Medulla oblongata (tissue), 1 donor: ENCODE data around the gene TIGIT.
"Not testable (repeated sequence)": the region's sequence is repeated elsewhere in the genome, so short reads cannot be mapped to it uniquely, and the experiment has no call there.

Experiments used
- DNase-seq: peaks from one replicate; pipeline ENCODE4 v3.0.0-alpha.2; 2015; ENCODE audit errors: extremely low spot score

The TIGIT gene

DNA sequence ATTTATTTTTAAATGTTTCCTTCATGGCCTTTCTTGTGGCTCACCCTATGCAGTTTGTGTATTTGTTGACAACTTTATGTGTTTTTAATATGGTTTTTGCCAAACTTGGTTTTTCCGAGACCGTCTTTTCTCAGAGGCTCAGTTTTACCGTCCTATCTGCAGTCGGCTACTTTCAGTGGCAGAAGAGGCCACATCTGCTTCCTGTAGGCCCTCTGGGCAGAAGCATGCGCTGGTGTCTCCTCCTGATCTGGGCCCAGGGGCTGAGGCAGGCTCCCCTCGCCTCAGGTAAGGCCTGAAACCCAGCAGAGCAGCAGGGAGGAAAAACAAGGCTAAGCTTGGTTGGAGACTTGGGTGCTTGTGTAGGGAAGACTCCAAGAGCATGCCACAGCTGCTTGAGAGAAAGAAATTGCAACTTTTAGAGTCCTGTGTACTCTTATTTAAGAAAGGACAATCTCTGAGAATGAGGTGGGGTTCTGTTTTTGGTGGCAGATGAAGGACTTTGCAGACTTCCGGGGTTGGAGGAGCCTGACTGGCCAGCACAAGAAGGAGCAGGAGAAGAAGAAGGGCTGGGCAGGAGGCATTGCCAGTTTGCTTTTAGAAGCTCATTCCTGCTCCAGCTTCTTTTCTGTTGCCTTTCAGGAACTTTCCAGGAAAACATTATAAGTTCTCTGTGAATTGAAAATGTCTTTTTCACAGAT lies at the start of gene TIGIT:
Gene TIGIT (plus strand): TSS at position 191 of the 698 bp plus-strand sequence. CDS start 34 bp downstream, at position 225.
- peak; percentile 9 for DNase-seq

DNA sequence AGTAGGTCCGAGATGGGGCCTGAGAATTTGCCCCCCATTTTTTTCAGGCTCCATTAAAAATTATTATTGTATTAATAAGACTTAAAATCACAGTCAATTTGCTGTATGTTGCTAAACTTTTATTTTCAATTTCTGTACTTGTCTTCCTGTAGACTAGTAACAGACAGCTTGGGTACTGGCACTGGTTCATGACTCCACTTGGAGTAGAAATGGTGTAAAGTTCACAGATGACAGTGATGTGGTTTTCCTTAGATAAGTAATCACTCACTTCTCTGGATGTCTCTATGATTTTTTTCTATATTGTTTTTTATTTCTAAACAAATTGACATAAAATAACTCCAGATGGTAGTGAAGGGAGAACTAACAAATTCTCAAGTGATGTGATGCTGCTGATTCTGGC lies 40.9 kb upstream of the TIGIT start:
- DNase-seq, result no peak

DNA sequence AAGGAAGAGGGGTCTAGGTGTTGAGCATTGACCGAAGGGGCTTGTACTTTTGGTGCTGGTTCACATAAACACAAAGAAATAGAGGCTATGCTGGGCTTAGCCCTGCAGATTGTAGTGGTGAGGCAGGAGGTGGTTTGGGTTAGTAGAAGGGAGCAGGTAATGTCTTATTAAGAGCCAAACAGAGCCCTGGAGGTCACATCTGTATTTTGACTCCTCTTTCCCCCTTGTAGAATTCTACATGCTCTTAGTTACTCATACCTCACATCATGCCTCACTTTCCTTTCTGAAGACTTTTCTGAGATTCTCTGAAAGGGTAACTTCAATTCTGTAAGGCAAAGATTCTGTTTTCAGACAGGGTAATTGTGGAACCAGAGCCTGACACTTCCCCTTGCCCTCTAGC lies 40.3 kb upstream of the TIGIT start:
- DNase-seq, result no peak

DNA sequence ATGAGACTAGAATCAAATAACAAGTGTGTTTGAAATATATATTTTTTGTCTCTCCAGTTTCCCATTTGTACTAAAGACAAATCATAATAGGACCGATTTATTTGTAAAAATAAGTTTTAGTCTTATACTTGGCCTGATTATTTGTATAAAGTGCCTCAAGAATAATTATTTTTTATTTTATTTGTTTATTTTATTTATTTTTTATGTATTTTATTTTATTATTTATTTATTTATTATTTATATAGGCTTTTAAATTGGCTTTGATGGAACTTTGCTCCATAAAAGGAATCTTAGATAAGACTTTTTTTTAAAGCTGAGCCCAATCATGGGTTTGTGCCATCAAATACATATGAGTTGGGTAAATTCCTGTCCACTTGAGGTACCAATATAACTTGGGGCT lies 34.3 kb upstream of the TIGIT start:
- no peak for DNase-seq

DNA sequence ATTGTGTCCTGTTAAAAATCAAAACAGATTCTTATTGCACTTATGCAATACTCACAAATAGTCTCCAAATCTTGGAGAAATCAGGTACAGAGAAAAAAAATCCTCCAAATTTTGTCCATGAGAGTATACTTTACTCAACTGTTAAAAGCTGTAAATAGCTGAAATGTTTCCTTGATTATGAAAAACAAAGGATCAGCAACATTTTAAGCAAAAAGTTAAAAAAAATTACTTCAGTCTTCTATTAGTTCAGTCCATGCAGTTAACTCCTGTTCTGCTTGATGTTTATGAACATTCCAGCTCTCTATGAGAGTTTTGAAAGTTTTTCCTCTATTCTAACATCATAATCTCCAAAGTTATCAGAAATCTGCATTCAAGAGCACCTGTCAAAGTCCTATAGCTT lies 33.7 kb upstream of the TIGIT start:
- no peak for DNase-seq

DNA sequence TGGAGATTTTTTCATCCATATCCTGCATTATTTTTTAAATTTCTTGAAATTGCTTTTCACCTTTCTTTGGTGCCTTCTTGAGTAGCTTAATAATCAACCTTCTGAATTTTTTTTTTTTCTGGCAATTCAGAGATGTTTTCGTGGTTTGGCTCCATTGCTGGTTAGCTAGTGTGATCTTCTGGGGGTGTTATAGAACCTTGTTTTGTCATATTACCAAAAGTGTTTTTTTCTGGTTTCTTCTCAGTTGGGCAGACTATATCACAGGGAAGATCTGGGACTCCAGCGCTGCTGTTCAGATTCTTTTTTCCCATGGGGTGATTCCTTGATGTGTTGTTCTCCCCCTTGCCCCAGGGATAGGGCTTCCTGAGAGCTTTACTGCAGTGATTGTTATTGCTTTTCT lies 23.8 kb upstream of the TIGIT start:
- DNase-seq, result no peak

DNA sequence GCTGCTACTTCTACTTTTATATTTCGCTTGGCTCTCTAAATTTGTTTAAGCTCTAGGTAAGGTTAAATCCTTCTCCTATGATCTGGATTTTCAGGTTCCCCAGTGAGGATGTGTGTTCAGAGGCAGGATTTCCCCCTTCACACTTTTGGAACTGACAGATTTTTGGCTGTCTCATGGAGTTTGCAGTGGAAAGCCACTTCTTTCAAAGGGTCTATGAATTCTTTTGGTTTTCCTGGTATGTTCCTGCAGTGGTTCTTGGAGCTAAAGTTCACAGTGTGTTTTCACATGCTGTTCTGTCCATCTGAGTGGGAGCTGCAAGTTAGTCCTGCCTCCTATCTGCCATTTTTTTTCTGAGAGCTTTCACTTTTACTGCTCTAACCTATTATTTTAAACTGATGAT lies 21.6 kb upstream of the TIGIT start:
- no peak for DNase-seq

DNA sequence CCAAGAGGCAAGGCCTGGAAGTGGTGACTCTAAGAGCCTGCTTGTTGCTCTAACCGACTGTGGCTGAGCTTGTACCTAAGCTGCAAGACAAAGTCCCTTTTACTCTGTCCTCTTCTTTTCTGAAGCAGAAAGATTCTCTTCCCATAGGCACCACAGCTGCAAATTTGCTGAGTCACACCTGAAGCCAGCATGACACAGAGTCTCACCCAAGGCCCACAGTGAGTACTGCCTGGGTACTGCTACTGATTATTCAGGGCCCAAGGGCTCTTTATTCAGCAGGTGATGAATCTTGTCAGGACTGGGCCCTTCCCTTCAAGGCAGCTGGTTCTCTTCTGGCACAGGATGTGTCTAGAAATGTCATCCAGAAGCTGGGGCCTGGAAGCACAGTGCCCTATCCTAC lies 18.9 kb upstream of the TIGIT start:
- no peak for DNase-seq

DNA sequence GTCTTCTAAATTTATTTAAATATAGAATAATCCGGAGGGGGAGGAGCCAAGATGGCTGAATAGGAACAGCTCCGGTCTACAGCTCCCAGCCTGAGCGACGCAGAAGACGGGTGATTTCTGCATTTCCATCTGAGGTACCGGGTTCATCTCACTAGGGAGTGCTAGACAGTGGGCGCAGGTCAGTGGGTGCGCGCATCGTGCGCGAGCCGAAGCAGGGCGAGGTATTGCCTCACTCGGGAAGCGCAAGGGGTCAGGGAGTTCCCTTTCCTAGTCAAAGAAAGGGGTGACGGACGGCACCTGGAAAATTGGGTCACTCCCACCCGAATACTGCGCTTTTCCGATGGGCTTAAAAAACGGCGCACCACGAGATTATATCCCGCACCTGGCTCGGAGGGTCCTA lies 17.0 kb upstream of the TIGIT start:
- not testable (repeated sequence) for DNase-seq

DNA sequence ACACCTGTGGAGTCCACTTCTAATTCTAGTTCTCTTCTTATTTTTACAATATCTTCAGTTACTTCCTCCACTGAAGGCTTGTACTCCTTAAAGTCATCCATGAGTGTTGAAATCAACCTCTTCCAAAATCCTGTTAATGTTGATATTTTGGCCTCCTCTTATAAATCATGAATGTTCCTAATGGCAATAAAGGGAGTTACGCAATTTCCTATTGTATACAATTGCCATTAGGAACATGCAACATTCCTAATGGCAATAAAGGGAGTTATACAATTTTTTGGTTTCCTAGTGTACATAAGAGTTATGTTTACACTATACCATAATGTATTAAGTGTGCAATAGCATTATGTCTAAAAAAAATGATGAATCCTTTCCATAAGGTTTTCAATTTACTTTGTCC lies 9.2 kb upstream of the TIGIT start:
- no peak for DNase-seq

DNA sequence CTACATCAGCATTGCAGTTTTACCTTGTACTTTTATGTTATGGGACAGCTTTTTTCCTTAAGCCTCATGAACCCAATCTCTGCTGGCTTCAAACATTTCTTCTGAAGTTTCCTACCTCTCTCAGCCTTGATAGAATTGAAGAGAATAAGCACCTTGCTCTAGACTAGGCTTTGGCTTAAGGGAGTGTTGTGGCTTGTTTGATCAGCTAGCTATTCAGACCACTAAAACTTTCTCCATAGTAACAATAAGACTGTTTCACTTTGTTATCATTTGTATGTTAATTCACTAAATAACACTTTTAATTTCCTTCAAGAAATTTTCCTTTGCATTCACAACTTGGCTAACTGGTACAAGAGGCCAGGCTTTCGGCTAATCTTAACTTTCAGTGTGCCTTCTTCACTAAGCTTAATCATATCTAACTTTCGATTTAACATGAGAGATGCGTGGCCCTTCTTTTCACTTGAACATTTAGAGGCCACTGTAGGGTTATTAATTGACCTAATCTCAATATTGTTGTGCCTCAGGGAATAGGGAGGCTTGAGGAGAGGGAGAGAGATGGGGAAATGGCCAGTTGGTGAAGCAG lies 8.1 kb upstream of the TIGIT start:
- no peak for DNase-seq

DNA sequence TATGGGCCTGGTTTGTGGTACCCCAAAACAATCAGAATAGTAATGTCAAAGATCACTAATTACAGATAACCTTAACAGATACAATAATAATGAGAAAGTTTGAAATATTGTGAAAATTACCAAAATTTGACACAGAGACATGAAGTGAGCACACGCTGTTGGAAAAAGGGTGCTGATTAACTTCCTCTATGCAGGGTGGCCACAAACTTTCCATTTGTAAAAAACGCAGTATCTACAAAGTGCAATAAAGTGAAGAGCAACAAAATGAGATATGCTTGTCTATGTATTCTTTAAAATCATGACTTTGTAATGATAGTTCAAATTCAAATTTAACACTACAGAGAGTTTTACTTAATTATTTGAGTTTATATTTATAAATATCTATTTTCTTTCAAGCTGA lies 7.6 kb upstream of the TIGIT start:
- no peak for DNase-seq

DNA sequence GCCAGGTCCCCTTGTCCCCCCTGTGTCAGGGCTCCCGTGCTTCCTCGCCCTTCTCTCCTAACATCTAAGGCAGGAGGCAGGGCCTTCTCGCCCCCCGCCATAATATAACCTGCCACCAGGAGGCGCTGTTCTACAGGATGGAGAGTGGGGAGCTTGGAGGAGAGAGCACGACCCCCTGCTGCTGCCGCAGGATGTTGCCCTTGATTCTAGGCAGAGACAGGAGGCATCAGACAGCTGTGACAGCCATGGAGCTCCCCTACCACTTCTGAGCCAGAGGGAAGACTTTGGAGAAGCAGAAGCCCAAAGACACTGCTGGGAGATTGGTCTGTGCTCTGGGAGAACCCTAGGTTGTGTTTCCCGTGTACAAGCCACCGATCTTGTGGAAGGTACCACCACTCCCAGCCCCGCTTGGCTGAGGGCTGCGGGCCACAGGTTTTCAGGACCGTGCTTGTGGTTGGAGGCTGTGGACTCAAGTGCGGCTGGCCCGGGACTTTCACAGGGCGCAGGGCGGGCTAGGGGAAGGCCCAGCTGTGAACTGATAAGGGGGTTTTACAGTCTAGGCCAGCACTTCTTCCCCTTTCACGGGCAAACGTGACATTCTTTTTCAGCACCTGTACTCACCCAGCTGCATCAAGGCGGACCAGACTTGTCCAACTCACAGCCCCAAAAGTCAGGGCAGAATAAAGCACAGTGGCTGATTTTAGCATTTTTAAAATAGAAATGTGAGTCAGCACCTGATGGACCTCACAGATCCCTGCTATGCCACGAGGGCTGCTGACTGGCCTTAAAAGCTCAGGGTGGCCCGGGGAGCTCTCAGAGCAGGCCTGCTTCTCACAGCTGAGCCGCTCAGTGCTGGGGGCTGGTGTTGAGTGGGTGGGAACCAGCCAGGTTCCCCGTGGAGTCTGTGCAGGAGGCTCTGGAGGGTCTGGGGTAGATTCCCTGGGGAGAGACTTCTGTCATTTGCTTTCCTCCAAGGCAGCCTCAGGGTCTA lies 2.6 kb upstream of the TIGIT start:
- peak; percentile 39 for DNase-seq

DNA sequence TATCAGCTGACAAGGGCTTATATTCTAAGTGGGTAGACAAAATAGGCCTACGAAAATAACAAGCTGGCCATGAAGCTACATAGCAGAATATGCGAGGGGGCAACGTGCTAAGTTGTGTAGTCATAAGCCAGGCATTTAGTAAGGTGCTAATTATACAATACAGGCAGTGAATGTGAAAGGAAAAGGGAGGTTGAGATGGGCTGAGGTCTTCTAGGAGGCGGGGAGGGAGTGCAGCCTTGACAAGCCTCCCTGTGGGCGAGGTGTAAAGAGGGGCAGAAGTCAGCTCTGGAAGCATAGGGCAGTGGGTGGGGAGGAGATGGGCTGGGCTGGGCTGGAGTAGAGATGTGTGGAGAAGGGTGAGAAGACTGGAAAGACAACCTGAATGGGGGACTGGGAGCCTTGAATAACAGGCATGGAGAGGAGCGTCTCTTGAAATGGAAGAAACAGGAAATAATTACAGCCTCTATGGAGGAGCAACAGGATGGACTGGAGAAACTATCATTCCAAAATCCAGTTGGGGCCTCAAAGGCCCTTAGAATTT lies 1.2 kb downstream of the TIGIT start:
- no peak for DNase-seq

DNA sequence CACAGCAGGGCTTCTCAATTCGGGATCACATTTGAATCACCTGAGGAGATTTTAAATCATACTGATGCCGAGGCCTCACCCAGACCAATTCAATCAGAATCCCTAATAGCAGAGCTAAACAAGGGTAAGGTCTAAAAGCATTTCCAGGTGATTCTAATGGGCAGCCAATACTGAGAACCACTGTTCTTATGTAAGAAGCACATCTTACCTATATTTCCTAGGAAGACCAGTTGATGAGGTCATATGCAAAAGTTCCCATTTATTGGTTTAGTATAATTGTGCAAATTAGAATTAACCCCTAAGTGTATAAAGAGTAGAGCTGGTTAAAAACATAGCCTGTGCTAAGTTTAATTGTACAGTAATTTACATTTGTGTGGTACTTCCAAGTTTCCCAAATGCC lies 2.1 kb downstream of the TIGIT start:
- DNase-seq, result no peak

DNA sequence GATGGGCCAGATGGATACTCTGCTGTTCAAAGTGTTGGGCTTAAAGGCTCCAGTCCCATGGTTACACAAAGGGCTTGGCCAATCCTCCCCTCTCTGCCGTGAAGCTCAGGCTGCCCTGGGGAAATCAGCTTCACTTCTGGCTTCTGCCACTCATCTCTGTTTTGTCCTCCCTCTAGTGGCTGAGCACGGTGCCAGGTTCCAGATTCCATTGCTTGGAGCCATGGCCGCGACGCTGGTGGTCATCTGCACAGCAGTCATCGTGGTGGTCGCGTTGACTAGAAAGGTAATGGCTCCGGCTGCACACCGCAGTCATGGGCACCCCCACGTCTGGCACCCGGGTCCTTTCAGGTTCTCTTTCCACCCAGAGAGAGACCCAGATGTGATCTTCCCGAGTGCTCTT lies 5.6 kb downstream of the TIGIT start:
- peak; percentile 38 for DNase-seq

DNA sequence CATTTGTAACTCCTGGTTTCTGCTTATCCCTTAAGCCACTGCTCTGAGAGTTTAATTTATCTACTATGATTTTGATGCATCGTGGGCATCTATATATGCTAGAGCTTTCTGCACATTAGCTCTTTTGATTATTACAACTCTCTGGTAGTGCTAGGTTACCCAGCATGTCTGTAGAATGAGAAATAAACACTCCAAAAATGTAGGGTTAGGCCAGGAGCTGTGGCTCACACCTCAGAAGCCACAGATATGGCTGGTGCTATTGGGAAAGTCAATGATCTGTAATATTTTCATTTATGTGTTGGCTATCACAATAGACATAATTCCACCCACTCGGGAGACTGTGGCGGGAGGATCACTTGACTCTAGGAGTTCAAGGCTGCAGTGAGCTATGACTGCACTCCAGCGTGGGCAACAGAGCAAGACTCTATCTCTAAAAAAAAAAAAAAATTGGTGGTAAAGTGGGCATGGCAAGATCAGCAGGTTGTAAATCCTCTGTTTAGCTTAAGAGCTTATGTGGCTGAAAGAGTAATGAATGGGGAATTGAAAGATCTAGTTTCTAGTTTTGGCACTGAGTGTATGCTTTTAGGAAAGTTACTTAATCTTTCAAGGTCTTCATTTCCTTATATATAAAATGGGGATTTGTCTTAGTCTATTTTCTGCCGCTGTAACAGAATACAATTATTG lies 6.3 kb downstream of the TIGIT start:
- DNase-seq, result no peak

DNA sequence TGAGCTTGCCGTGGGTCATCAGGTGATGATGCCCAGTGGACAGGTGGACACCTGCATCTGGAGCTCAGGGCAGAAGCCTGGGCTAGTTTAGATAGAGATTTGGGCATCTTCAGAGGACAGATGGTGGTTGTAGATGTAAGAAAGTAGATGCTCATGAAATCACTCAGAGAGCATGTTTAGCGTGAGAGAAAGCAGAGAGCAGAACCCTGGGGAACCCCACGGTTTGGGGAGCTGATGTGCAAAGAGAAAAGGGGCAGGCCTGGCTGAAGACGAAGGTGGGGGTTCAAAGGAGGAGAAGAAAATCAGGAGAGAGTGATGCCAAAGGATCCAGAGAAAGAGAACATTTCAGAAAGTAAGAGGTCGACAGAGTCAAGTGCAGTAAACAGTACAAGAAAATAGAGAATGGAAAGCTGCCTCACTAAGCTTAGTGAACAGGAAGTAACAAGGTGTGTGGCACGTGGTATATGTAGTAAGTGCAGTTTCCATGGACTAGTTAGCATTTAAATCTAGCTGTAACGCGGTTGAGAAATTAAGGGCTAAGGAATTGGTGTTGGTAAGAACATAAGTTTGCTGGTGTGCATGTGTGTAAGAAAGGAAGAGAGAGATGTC lies 13.5 kb downstream of the TIGIT start:
- DNase-seq, result no peak

DNA sequence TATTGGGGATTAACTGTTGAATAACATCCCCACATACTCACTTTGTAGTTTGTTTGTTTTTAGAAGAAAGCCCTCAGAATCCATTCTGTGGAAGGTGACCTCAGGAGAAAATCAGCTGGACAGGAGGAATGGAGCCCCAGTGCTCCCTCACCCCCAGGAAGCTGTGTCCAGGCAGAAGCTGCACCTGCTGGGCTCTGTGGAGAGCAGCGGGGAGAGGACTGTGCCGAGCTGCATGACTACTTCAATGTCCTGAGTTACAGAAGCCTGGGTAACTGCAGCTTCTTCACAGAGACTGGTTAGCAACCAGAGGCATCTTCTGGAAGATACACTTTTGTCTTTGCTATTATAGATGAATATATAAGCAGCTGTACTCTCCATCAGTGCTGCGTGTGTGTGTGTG lies 14.0 kb downstream of the TIGIT start:
- no peak for DNase-seq

DNA sequence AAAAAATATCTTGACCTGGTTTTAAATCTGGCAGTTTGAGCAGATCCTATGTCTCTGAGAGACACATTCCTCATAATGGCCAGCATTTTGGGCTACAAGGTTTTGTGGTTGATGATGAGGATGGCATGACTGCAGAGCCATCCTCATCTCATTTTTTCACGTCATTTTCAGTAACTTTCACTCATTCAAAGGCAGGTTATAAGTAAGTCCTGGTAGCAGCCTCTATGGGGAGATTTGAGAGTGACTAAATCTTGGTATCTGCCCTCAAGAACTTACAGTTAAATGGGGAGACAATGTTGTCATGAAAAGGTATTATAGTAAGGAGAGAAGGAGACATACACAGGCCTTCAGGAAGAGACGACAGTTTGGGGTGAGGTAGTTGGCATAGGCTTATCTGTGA lies 14.5 kb downstream of the TIGIT start:
- DNase-seq, result no peak

DNA sequence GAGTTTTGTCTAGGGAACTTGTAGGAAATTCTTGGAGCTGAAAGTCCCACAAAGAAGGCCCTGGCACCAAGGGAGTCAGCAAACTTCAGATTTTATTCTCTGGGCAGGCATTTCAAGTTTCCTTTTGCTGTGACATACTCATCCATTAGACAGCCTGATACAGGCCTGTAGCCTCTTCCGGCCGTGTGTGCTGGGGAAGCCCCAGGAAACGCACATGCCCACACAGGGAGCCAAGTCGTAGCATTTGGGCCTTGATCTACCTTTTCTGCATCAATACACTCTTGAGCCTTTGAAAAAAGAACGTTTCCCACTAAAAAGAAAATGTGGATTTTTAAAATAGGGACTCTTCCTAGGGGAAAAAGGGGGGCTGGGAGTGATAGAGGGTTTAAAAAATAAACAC lies 15.0 kb downstream of the TIGIT start:
- no peak for DNase-seq
